SU-DHL-6 (cell line): ENCODE measurements around the gene REPS1.

Experiments
- H2AFZ ChIP-seq: fragments of 200-600 bp; sonication (generic); 2 replicates; pipeline ENCODE4 v1.6.1; 2014; ENCODE audit warnings: low read depth, mild to moderate bottlenecking, moderate library complexity, mixed read lengths, antibody characterized with exemption, low read length; ENCODE audit not compliant: severe bottlenecking
- H3F3A ChIP-seq: fragments of 200-600 bp; shearing (Covaris generic); 2 replicates; pipeline ENCODE4 v1.6.0; 2016; ENCODE audit warnings: antibody characterized with exemption, mild to moderate bottlenecking; ENCODE audit not compliant: insufficient read depth
- H3K27ac ChIP-seq: fragments of 200-600 bp; sonication (generic); 2 replicates; pipeline ENCODE4 v1.5.1; 2016; ENCODE audit warnings: low read depth, mild to moderate bottlenecking, low read length, moderate library complexity, mixed read lengths
- H3K27me3 ChIP-seq: fragments of 200-600 bp; sonication (generic), shearing (Covaris generic); 2 replicates; pipeline ENCODE4 v1.6.0; 2014; ENCODE audit warnings: mild to moderate bottlenecking, low read length
- H3K36me3 ChIP-seq: fragments of 200-600 bp; sonication (generic); 2 replicates; pipeline ENCODE4 v1.6.1; 2014; ENCODE audit warnings: mild to moderate bottlenecking, low read length, mixed read lengths
- H3K4me2 ChIP-seq: fragments of 300-600, 200-600 bp; shearing (Covaris generic), sonication (generic); 2 replicates; pipeline ENCODE4 v1.6.0; 2014; ENCODE audit warnings: low read length, low read depth, mild to moderate bottlenecking; ENCODE audit not compliant: poor library complexity, severe bottlenecking
- H3K4me3 ChIP-seq: fragments of 200-600 bp; sonication (generic); 2 replicates; pipeline ENCODE4 v1.5.1; 2014; ENCODE audit warnings: antibody characterized with exemption, low read length, mild to moderate bottlenecking, mixed read lengths; ENCODE audit not compliant: insufficient read depth, poor library complexity, severe bottlenecking
- H3K79me2 ChIP-seq: fragments of 200-600 bp; sonication (generic); 2 replicates; pipeline ENCODE4 v1.6.1; 2014; ENCODE audit warnings: mild to moderate bottlenecking, low read length, moderate library complexity; ENCODE audit not compliant: insufficient read depth
- H3K9ac ChIP-seq: fragments of 200-600 bp; sonication (generic); 2 replicates; pipeline ENCODE4 v1.7.0; 2014; ENCODE audit warnings: mild to moderate bottlenecking, low read length
- H3K9me2 ChIP-seq: fragments of 200-600 bp; sonication (generic); replicated peaks from 2 replicates; pipeline ENCODE4 v1.6.1; 2014; ENCODE audit warnings: low read length; ENCODE audit not compliant: insufficient read depth
- H3K9me3 ChIP-seq: fragments of 200-600 bp; sonication (generic); 2 replicates; pipeline ENCODE4 v1.6.1; 2014; ENCODE audit warnings: low read length, mixed read lengths; ENCODE audit not compliant: insufficient read depth
- H4K20me1 ChIP-seq: fragments of 200-600 bp; sonication (generic); 2 replicates; pipeline ENCODE4 v1.6.1; 2014; ENCODE audit warnings: low read depth, mild to moderate bottlenecking, antibody characterized with exemption, low read length, moderate library complexity, mixed read lengths
- CTCF ChIP-seq: fragments of 200-600 bp; sonication (generic); IDR thresholded peaks from one replicate; pipeline ENCODE4 v1.5.1; 2017; ENCODE audit warnings: antibody characterized with exemption, mild to moderate bottlenecking, low read length, moderate library complexity; ENCODE audit not compliant: insufficient read depth, poor library complexity, severe bottlenecking
- EZH2phosphoT487 ChIP-seq: fragments of 200-600 bp; sonication (generic), shearing (Covaris generic); conservative IDR thresholded peaks from 2 replicates; pipeline ENCODE4 v1.6.1; 2018; ENCODE audit warnings: mild to moderate bottlenecking, antibody characterized with exemption, low read length, moderate library complexity, mixed read lengths

Gene REPS1

GRCh38 chr6:138958595-138958994 lies 29.5 kb downstream of the REPS1 start:
- Histone ChIP-seq H3K79me2 (peaks cover 11% of the 10 kb centered on the region), H3F3A (no peaks in the 10 kb centered on the region), H3K27me3 (no peaks in the 10 kb centered on the region), H2AFZ (no peak overlapping the region), H3K36me3 (no peaks in the 10 kb centered on the region), H3K4me3 (no peak overlapping the region), H4K20me1 (peaks cover 8% of the 10 kb centered on the region), H3K9me2 (no peaks in the 10 kb centered on the region), H3K9me3 (no peaks in the 10 kb centered on the region), H3K9ac (no peak overlapping the region), H3K27ac (no peak overlapping the region), H3K4me2 (no peak overlapping the region)
- TF ChIP-seq EZH2phosphoT487 (no peak), CTCF (no peak)

GRCh38 chr6:138957903-138958302 lies 30.1 kb downstream of the REPS1 start:
- Histone ChIP-seq H3K9me2 (no peaks in the 10 kb centered on the region), H3K4me3 (no peak overlapping the region), H3K9me3 (no peaks in the 10 kb centered on the region), H3F3A (no peaks in the 10 kb centered on the region), H2AFZ (no peak overlapping the region), H3K36me3 (no peaks in the 10 kb centered on the region), H3K79me2 (peaks cover 11% of the 10 kb centered on the region), H3K9ac (no peak overlapping the region), H3K4me2 (no peak overlapping the region), H3K27me3 (no peaks in the 10 kb centered on the region), H3K27ac (no peak overlapping the region), H4K20me1 (peaks cover 8% of the 10 kb centered on the region)
- no peak for TF ChIP-seq EZH2phosphoT487
- TF ChIP-seq CTCF: no peak

- no peak for TF ChIP-seq EZH2phosphoT487
- TF ChIP-seq CTCF: no peak
- Histone ChIP-seq H3K9me2 (no peaks in the 10 kb centered on the region), H3K79me2 (peaks cover 11% of the 10 kb centered on the region), H3K36me3 (no peaks in the 10 kb centered on the region), H2AFZ (no peak overlapping the region), H3F3A (no peaks in the 10 kb centered on the region), H3K27ac (no peak overlapping the region), H3K4me2 (no peak overlapping the region), H4K20me1 (peaks cover 8% of the 10 kb centered on the region), H3K27me3 (no peaks in the 10 kb centered on the region), H3K4me3 (no peak overlapping the region), H3K9ac (no peak overlapping the region), H3K9me3 (no peaks in the 10 kb centered on the region)
Measured at GRCh38 chr6:138957484-138957883, 30.6 kb downstream of the REPS1 start.
